ENCODE data around the gene ATG4B. TPM values are rescaled to one million over a fixed set of nuclear protein-coding genes. Genes with fewer than 3 reads are reported as not detected.

Gene ATG4B
- total RNA-seq, 3 donors from 2014 or later (not counting 1 experiment from before 2014, with no cell fraction given): 106 to 171 (median 139) TPM

- intact Hi-C loops (cut with micrococcal nuclease): no loop called here
- H3K4me3 Mint-ChIP-seq: no peak overlapping the region
- peaks cover 7% of the 10 kb centered on the region for H3K9me3 ChIP-seq (ENCODE audit: control insufficient read depth, insufficient read depth, low read length)
- TF ChIP-seq, protein P1, sequence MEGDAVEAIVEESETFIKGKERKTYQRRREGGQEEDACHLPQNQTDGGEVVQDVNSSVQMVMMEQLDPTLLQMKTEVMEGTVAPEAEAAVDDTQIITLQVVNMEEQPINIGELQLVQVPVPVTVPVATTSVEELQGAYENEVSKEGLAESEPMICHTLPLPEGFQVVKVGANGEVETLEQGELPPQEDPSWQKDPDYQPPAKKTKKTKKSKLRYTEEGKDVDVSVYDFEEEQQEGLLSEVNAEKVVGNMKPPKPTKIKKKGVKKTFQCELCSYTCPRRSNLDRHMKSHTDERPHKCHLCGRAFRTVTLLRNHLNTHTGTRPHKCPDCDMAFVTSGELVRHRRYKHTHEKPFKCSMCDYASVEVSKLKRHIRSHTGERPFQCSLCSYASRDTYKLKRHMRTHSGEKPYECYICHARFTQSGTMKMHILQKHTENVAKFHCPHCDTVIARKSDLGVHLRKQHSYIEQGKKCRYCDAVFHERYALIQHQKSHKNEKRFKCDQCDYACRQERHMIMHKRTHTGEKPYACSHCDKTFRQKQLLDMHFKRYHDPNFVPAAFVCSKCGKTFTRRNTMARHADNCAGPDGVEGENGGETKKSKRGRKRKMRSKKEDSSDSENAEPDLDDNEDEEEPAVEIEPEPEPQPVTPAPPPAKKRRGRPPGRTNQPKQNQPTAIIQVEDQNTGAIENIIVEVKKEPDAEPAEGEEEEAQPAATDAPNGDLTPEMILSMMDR (IDR thresholded peaks at IDR 0.05): no peak
- H3K36me3 ChIP-seq (ENCODE audit: control insufficient read depth, insufficient read depth, low read length): peaks cover 17% of the 10 kb centered on the region
- H3K9me3 Mint-ChIP-seq: no peaks in the 10 kb centered on the region
- H3K27ac ChIP-seq (ENCODE audit: low read length): no peak overlapping the region
- no peaks in the 10 kb centered on the region for H3K4me1 ChIP-seq (ENCODE audit: control insufficient read depth, insufficient read depth, low read length)
- ATAC-seq (no peak), DNase-seq (no peak)
- 97% methylated on average over 19 of the region's 19 CpGs for WGBS (ENCODE audit: insufficient coverage)
- H3K27ac Mint-ChIP-seq: no peak overlapping the region
- no peaks in the 10 kb centered on the region for H3K27me3 ChIP-seq (ENCODE audit: control insufficient read depth, insufficient read depth, low read length)
- no peaks in the 10 kb centered on the region for H3K27me3 Mint-ChIP-seq (ENCODE audit: low read depth in 2 of 2)
- no peaks in the 10 kb centered on the region for H3K36me3 Mint-ChIP-seq
- no peaks in the 10 kb centered on the region for H3K4me1 Mint-ChIP-seq
- H3K4me3 ChIP-seq (ENCODE audit: low read length): no peak overlapping the region
Observed at GRCh38 chr2:241720099-241720498, 82.6 kb downstream of the ATG4B start.

DNA sequence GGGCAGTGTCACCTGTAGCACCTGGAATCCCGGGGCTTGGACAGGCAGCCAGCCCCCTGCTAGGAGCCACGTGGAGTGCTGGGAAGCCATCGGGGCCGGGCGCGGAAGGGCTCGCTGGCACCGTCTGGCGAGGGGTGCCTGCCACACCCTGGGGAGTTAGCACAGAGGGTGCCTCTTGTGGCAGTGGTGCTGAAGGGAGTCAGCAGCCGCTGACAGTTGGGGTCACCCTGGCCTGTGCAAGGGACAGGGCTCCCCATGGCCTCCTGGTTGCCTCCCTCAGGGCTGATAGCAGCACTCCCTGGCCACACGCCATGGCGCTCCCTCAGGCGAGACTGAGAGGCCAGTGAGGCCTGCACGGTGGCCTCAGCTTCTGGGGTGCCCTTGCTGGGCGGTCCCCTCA is 83.1 kb downstream of the ATG4B start:
- intact Hi-C loops (cut with micrococcal nuclease): no loop called here
- Mint-ChIP-seq H3K36me3 (no peaks in the 10 kb centered on the region), H3K27ac (no peak overlapping the region), H3K4me3 (no peak overlapping the region), H3K4me1 (no peaks in the 10 kb centered on the region), H3K27me3 (ENCODE audit: low read depth in 2 of 2) (no peaks in the 10 kb centered on the region), H3K9me3 (no peaks in the 10 kb centered on the region)
- Histone ChIP-seq H3K27ac (ENCODE audit: low read length) (no peak overlapping the region), H3K4me3 (ENCODE audit: low read length) (no peak overlapping the region), H3K9me3 (ENCODE audit: control insufficient read depth, insufficient read depth, low read length) (peaks cover 7% of the 10 kb centered on the region), H3K36me3 (ENCODE audit: control insufficient read depth, insufficient read depth, low read length) (peaks cover 17% of the 10 kb centered on the region), H3K27me3 (ENCODE audit: control insufficient read depth, insufficient read depth, low read length) (no peaks in the 10 kb centered on the region), H3K4me1 (ENCODE audit: control insufficient read depth, insufficient read depth, low read length) (no peaks in the 10 kb centered on the region)
- DNase-seq (no peak), ATAC-seq (no peak)
- TF ChIP-seq, protein P1 (IDR thresholded peaks at IDR 0.05): no peak
- 93% methylated on average over 15 of the region's 15 CpGs for WGBS (ENCODE audit: insufficient coverage)

DNA sequence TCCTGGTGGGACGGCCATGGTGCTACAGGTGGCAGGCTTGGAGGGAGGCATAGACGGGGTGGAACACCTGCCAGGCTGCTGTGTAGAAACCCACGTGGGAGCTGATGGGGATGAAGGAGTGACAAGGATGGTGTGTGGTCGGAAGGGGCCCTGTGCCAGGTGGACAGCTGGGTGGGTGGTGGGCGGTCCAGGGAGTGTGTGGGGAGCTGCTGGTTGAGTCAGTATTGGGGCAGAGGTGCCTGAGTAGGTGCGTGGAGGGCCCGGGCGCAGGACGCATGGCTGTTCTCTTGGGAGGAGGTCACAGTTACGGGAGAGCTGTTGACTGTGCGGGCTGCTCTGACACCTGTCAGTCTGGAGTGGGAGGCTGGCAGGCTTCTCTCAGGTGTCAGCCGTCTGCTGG is 84.4 kb downstream of the ATG4B start:
- Histone ChIP-seq H3K27ac (ENCODE audit: low read length) (no peak overlapping the region), H3K4me3 (ENCODE audit: low read length) (no peak overlapping the region), H3K27me3 (ENCODE audit: control insufficient read depth, insufficient read depth, low read length) (no peaks in the 10 kb centered on the region), H3K4me1 (ENCODE audit: control insufficient read depth, insufficient read depth, low read length) (no peaks in the 10 kb centered on the region), H3K36me3 (ENCODE audit: control insufficient read depth, insufficient read depth, low read length) (peaks cover 17% of the 10 kb centered on the region), H3K9me3 (ENCODE audit: control insufficient read depth, insufficient read depth, low read length) (peaks cover 7% of the 10 kb centered on the region)
- Mint-ChIP-seq H3K4me3 (no peak overlapping the region), H3K4me1 (no peaks in the 10 kb centered on the region), H3K36me3 (no peaks in the 10 kb centered on the region), H3K27me3 (ENCODE audit: low read depth in 2 of 2) (no peaks in the 10 kb centered on the region), H3K9me3 (no peaks in the 10 kb centered on the region), H3K27ac (no peak overlapping the region)
- TF ChIP-seq, protein P1 (IDR thresholded peaks at IDR 0.05): no peak
- ATAC-seq (no peak), DNase-seq (no peak)
- intact Hi-C loops (cut with micrococcal nuclease): no loop called here
- WGBS (ENCODE audit: insufficient coverage): 91% methylated on average over 12 of the region's 12 CpGs

GRCh38 chr2:241722896-241723454 is 85.5 kb downstream of the ATG4B start:
- peaks cover 17% of the 10 kb centered on the region for H3K36me3 ChIP-seq (ENCODE audit: control insufficient read depth, insufficient read depth, low read length)
- no peaks in the 10 kb centered on the region for H3K4me1 ChIP-seq (ENCODE audit: control insufficient read depth, insufficient read depth, low read length)
- Mint-ChIP-seq H3K27me3 (ENCODE audit: low read depth in 2 of 2) (no peaks in the 10 kb centered on the region), H3K9me3 (no peaks in the 10 kb centered on the region), H3K36me3 (no peaks in the 10 kb centered on the region), H3K4me3 (no peak overlapping the region), H3K4me1 (no peaks in the 10 kb centered on the region), H3K27ac (no peak overlapping the region)
- H3K9me3 ChIP-seq (ENCODE audit: control insufficient read depth, insufficient read depth, low read length): peaks cover 7% of the 10 kb centered on the region
- no peak overlapping the region for H3K4me3 ChIP-seq (ENCODE audit: low read length)
- TF ChIP-seq, protein P1 (IDR thresholded peaks at IDR 0.05): no peak
- intact Hi-C loops (cut with micrococcal nuclease): no loop called here
- ATAC-seq (no peak), DNase-seq (no peak)
- WGBS (ENCODE audit: insufficient coverage): 99% methylated on average over 21 of the region's 21 CpGs
- no peaks in the 10 kb centered on the region for H3K27me3 ChIP-seq (ENCODE audit: control insufficient read depth, insufficient read depth, low read length)
- no peak overlapping the region for H3K27ac ChIP-seq (ENCODE audit: low read length)

Data from natural killer cell (primary cell).